PC-3 (cell line): ENCODE data around the gene C10orf71. TPM values are rescaled to one million over a fixed set of nuclear protein-coding genes. Genes with fewer than 3 reads are reported as not detected.

ENCODE experiments used
- ATAC-seq: fragments of 200-7000 bp; cut with Tn5 transposase; 2 replicates; pipeline ENCODE4 v1.9.1; 2020; ENCODE audit warnings: mild to moderate bottlenecking, moderate library complexity
- BruUV-seq: library from RNA; stranded (reverse); fragments of 400-500 nt; replicated peaks from 2 replicates; lab custom pipeline; 2021; lab: Mats Ljungman, UMichigan
- CTCF ChIA-PET: fragments of 300-600 bp; sonication (Branson Sonifier 250); formaldehyde crosslinking; loops from one replicate; lab custom pipeline; 2022; ENCODE audit warnings: antibody characterized with exemption; lab: Charles Lee
- POLR2A ChIA-PET: fragments of 300-600 bp; sonication (Branson Sonifier 250); formaldehyde crosslinking; loops from one replicate; lab custom pipeline; 2022; ENCODE audit warnings: antibody characterized with exemption; ENCODE audit not compliant: unreplicated experiment; lab: Charles Lee
- DNase-seq: peaks from one replicate; pipeline ENCODE4 v3.0.0-alpha.2; 2015
- H2AFZ ChIP-seq: fragments of 300-600 bp; sonication (generic); 2 replicates; pipeline ENCODE4 v1.6.0; 2016; ENCODE audit warnings: antibody characterized with exemption, low read length
- H3F3A ChIP-seq: fragments of 300-600 bp; sonication (generic); one replicate; pipeline ENCODE4 v1.6.0; 2017; ENCODE audit warnings: antibody characterized with exemption, low read length, control low read depth, mild to moderate bottlenecking; ENCODE audit not compliant: unreplicated experiment
- H3K27ac ChIP-seq: fragments of 300-600 bp; sonication (generic); 2 replicates; pipeline ENCODE4 v1.5.1; 2016; ENCODE audit warnings: mild to moderate bottlenecking, low read length
- H3K27me3 ChIP-seq: fragments of 300-600 bp; sonication (generic); 2 replicates; pipeline ENCODE4 v1.6.1; 2016; ENCODE audit warnings: low read length, mixed read lengths
- H3K36me3 ChIP-seq: fragments of 300-600 bp; sonication (generic); 2 replicates; pipeline ENCODE4 v1.6.1; 2016; ENCODE audit warnings: low read depth, mixed run types, low read length, mixed read lengths
- H3K4me1 ChIP-seq: fragments of 300-600 bp; sonication (generic); 2 replicates; pipeline ENCODE4 v1.5.1; 2016; ENCODE audit warnings: low read length; ENCODE audit not compliant: insufficient read depth
- H3K4me2 ChIP-seq: fragments of 300-600 bp; sonication (generic); 2 replicates; pipeline ENCODE4 v1.6.0; 2016; ENCODE audit warnings: low read length
- H3K4me3 ChIP-seq: fragments of 300-600 bp; sonication (generic); 2 replicates; pipeline ENCODE4 v1.5.1; 2016; ENCODE audit warnings: mild to moderate bottlenecking, low read length, mixed read lengths
- H3K79me2 ChIP-seq: fragments of 300-600 bp; sonication (generic); 2 replicates; pipeline ENCODE4 v1.6.1; 2017; ENCODE audit warnings: low read length, mixed read lengths
- H3K9ac ChIP-seq: fragments of 300-600 bp; sonication (generic); 2 replicates; pipeline ENCODE4 v1.6.0; 2016; ENCODE audit warnings: mild to moderate bottlenecking, low read length
- H3K9me2 ChIP-seq: fragments of 300-600 bp; sonication (generic); replicated peaks from 2 replicates; pipeline ENCODE4 v1.6.1; 2016; ENCODE audit warnings: mixed run types, low read length, mixed read lengths
- H3K9me3 ChIP-seq: fragments of 300-600 bp; sonication (generic); 2 replicates; pipeline ENCODE4 v1.6.1; 2016; ENCODE audit warnings: low read length, mixed read lengths
- H4K20me1 ChIP-seq: fragments of 300-600 bp; sonication (generic); 2 replicates; pipeline ENCODE4 v1.6.1; 2016; ENCODE audit warnings: low read length, mixed read lengths
- CTCF ChIP-seq: fragments of 300-600 bp; sonication (generic); conservative IDR thresholded peaks from 2 replicates; pipeline ENCODE4 v1.5.1; 2017; ENCODE audit warnings: antibody characterized with exemption, low read depth, mild to moderate bottlenecking, low read length
- EZH2 ChIP-seq: fragments of 300-600 bp; sonication (generic); IDR thresholded peaks from one replicate; pipeline ENCODE4 v1.6.1; 2017; ENCODE audit warnings: antibody characterized with exemption, mild to moderate bottlenecking, low read length; ENCODE audit not compliant: unreplicated experiment
- EZH2phosphoT487 ChIP-seq: fragments of 300-600 bp; sonication (generic); IDR thresholded peaks from 2 replicates; pipeline ENCODE4 v1.6.1; 2018; ENCODE audit warnings: mild to moderate bottlenecking, antibody characterized with exemption, low read length, borderline replicate concordance
- intact Hi-C: fragments of 100-400 bp; cut with micrococcal nuclease; formaldehyde crosslinking; loops from 2 replicates; pipeline ENCODE4 v1.9.0; 2023
- total RNA-seq: library from RNA; depleted of rRNA; stranded (reverse); fragments of >200 nt; gene quantifications from 2 replicates; pipeline ENCODE4 v1.2.3, GENCODE V29; 2014

C10orf71 gene
- total RNA-seq, 1 experiment from 2014 or later: not detected

- Histone ChIP-seq H3F3A (no peaks in the 10 kb centered on the region), H3K4me3 (no peak overlapping the region), H4K20me1 (no peaks in the 10 kb centered on the region), H3K27me3 (peaks cover 82% of the 10 kb centered on the region), H2AFZ (peak overlapping the region; percentile 14; the same call in 1 of the 2 replicates), H3K9ac (no peak overlapping the region), H3K4me1 (no peaks in the 10 kb centered on the region; the same call in 1 of the 2 replicates), H3K79me2 (no peaks in the 10 kb centered on the region), H3K36me3 (no peaks in the 10 kb centered on the region), H3K9me3 (no peaks in the 10 kb centered on the region), H3K9me2 (no peaks in the 10 kb centered on the region), H3K27ac (no peak overlapping the region), H3K4me2 (peak overlapping the region; percentile 5)
- ChIA-PET POLR2A (no interaction called here), CTCF (interaction anchor here (0.7 kb wide), 1 partner anchor 368 kb away, joined by 3 read pairs; no protein-coding TSS in a partner anchor)
- peak; percentile 35 for DNase-seq
- intact Hi-C loops: no loop called here
- TF ChIP-seq EZH2phosphoT487: no peak
- no peak for TF ChIP-seq CTCF
- no peak for TF ChIP-seq EZH2
- peak; percentile 43 for ATAC-seq
- no TSS peak for BruUV-seq
These were observed 343 bp upstream of the C10orf71 start for GRCh38 chr10:49298671-49298982.

GRCh38 chr10:49299816-49300139, 808 bp downstream of the C10orf71 start:
- ATAC-seq: no peak
- no peaks in the 10 kb centered on the region for H3K36me3 ChIP-seq
- no peak overlapping the region for H2AFZ ChIP-seq
- POLR2A ChIA-PET: no interaction called here
- no TSS peak for BruUV-seq
- TF ChIP-seq EZH2phosphoT487 (no peak), CTCF (no peak), EZH2 (no peak)
- no peaks in the 10 kb centered on the region; the same call in 1 of the 2 replicates for H3K4me1 ChIP-seq
- no peak overlapping the region for H3K4me2 ChIP-seq
- H3K27ac ChIP-seq: no peak overlapping the region
- no peaks in the 10 kb centered on the region for H3F3A ChIP-seq
- no peaks in the 10 kb centered on the region for H3K9me3 ChIP-seq
- H4K20me1 ChIP-seq: no peaks in the 10 kb centered on the region
- DNase-seq: no peak
- H3K79me2 ChIP-seq: no peaks in the 10 kb centered on the region
- H3K9me2 ChIP-seq: no peaks in the 10 kb centered on the region
- no peak overlapping the region for H3K9ac ChIP-seq
- H3K4me3 ChIP-seq: no peak overlapping the region
- peaks cover 92% of the 10 kb centered on the region for H3K27me3 ChIP-seq
- intact Hi-C loops: no loop called here
- CTCF ChIA-PET: no interaction called here

GRCh38 chr10:49300140-49300974, 1.4 kb downstream of the C10orf71 start:
- Histone ChIP-seq H2AFZ (no peak overlapping the region), H3K9me3 (no peaks in the 10 kb centered on the region), H3K9me2 (no peaks in the 10 kb centered on the region), H4K20me1 (no peaks in the 10 kb centered on the region), H3K27ac (no peak overlapping the region), H3K4me2 (no peak overlapping the region), H3K79me2 (no peaks in the 10 kb centered on the region), H3K9ac (no peak overlapping the region), H3K4me1 (no peaks in the 10 kb centered on the region; the same call in 1 of the 2 replicates), H3K4me3 (no peak overlapping the region), H3K27me3 (peaks cover 90% of the 10 kb centered on the region), H3F3A (no peaks in the 10 kb centered on the region), H3K36me3 (no peaks in the 10 kb centered on the region)
- intact Hi-C loops: no loop called here
- no peak for DNase-seq
- ATAC-seq: no peak
- CTCF ChIA-PET: no interaction called here
- POLR2A ChIA-PET: no interaction called here
- TF ChIP-seq EZH2phosphoT487: no peak
- TF ChIP-seq EZH2: no peak
- TF ChIP-seq CTCF: no peak
- no TSS peak for BruUV-seq
